Keratinocyte (primary cell): Measurements from ENCODE around the gene FKBP1A. TPM values are rescaled to one million over a fixed set of nuclear protein-coding genes. Genes with fewer than 3 reads are reported as not detected.
"Not testable (repeated sequence)": the region's sequence is repeated elsewhere in the genome, so short reads cannot be mapped to it uniquely, and the experiment has no call there.

Experiments
- DNase-seq: peaks from one replicate; pipeline ENCODE4 v3.0.0-alpha.2; 2011; ENCODE audit warnings: low read depth, missing footprints, low spot score
- FAIRE-seq: peaks from 2 replicates; lab custom pipeline; 2011; peaks lifted over from hg19 to GRCh38; lab: Jason Lieb, UNC
- H2AFZ ChIP-seq: 2 replicates; pipeline ENCODE4 v1.6.0; 2012; ENCODE audit warnings: low read length, control low read depth, inconsistent platforms; ENCODE audit not compliant: control insufficient read depth
- H3K27ac ChIP-seq: 2 replicates; pipeline ENCODE4 v1.5.1; 2011; ENCODE audit warnings: low read length; ENCODE audit not compliant: control insufficient read depth, insufficient read depth
- H3K27me3 ChIP-seq: 3 replicates; pipeline ENCODE4 v1.6.0; 2011; ENCODE audit warnings: low read length; ENCODE audit not compliant: control insufficient read depth, insufficient read depth; ENCODE audit errors: extremely low read depth
- H3K36me3 ChIP-seq, 2 experiments: 2 replicates in 1 of 2; 3 replicates in 1 of 2; pipeline ENCODE4 v1.5.1; 2011; ENCODE audit warnings: low read length in 2 of 2, mild to moderate bottlenecking in 1 of 2; ENCODE audit not compliant: control insufficient read depth in 2 of 2, insufficient read depth in 2 of 2; ENCODE audit errors: extremely low read depth in 1 of 2
- H3K4me1 ChIP-seq: 3 replicates; pipeline ENCODE4 v1.5.1; 2011; ENCODE audit warnings: low read length; ENCODE audit not compliant: control insufficient read depth, insufficient read depth; ENCODE audit errors: extremely low read depth
- H3K4me2 ChIP-seq: 3 replicates; pipeline ENCODE4 v1.6.0; 2011; ENCODE audit warnings: low read depth, low read length; ENCODE audit not compliant: control insufficient read depth, insufficient read depth; ENCODE audit errors: extremely low read depth
- H3K4me3 ChIP-seq, 3 experiments: fragments of 200-600 bp in 1 of 3; sonication (generic) in 1 of 3; 2 replicates in 2 of 3; 3 replicates in 1 of 3; pipeline ENCODE4 v1.5.1; 2011 to 2016; ENCODE audit warnings: low read length in 3 of 3, mild to moderate bottlenecking in 3 of 3, control low read depth in 2 of 3, inconsistent platforms in 1 of 3, low read depth in 1 of 3, mixed read lengths in 1 of 3, mixed run types in 1 of 3, moderate library complexity in 1 of 3; ENCODE audit not compliant: control insufficient read depth in 2 of 3, insufficient read depth in 2 of 3; ENCODE audit errors: extremely low read depth in 1 of 3
- H3K79me2 ChIP-seq: 2 replicates; pipeline ENCODE4 v1.6.0; 2012; ENCODE audit warnings: low read length; ENCODE audit not compliant: control insufficient read depth, insufficient read depth
- H3K9ac ChIP-seq: 3 replicates; pipeline ENCODE4 v1.6.0; 2011; ENCODE audit warnings: low read length; ENCODE audit not compliant: control insufficient read depth, insufficient read depth; ENCODE audit errors: extremely low read depth
- H3K9me1 ChIP-seq: 3 replicates; pipeline ENCODE4 v1.6.0; 2011; ENCODE audit warnings: low read length; ENCODE audit not compliant: control insufficient read depth, insufficient read depth; ENCODE audit errors: extremely low read depth
- H3K9me3 ChIP-seq: 2 replicates; pipeline ENCODE4 v1.5.1; 2012; ENCODE audit warnings: low read depth, low read length; ENCODE audit not compliant: control insufficient read depth
- H4K20me1 ChIP-seq: 3 replicates; pipeline ENCODE4 v1.6.0; 2011; ENCODE audit warnings: low read length; ENCODE audit not compliant: control insufficient read depth, insufficient read depth; ENCODE audit errors: extremely low read depth
- EZH2 ChIP-seq: IDR thresholded peaks from one replicate; pipeline ENCODE4 v1.6.1; 2012; ENCODE audit warnings: inconsistent platforms, mild to moderate bottlenecking, low read length, moderate library complexity
- dilution Hi-C: fragments of 300-500 bp; cut with MboI; formaldehyde crosslinking; loops from one replicate; pipeline ENCODE4 v1.7.0; 2020; ENCODE audit warnings: low sequenced_read_pairs; ENCODE audit not compliant: extremely low pct_ligation_motif_present
- polyA plus RNA-seq, 5 experiments: library from polyadenylated mRNA; depleted of rRNA in 3 of 5; stranded (reverse) in 3 of 5; stranded (forward) in 1 of 5; unstranded in 1 of 5; fragments of >200 nt; gene quantifications; 1 replicate in 1 of 5; 2 replicates in 3 of 5; 3 replicates in 1 of 5; pipeline versions ENCODE4 v1.2.1 to v1.2.3, GENCODE V29; 2011 to 2012; ENCODE audit warnings: missing spikeins in 2 of 5, low read depth in 1 of 5, low replicate concordance in 1 of 5
- TF ChIP-seq, protein P1 (sequence below), 3 experiments: IDR thresholded peaks in 1 of 3; conservative IDR thresholded peaks in 1 of 3; optimal IDR thresholded peaks in 1 of 3; 2 replicates in 2 of 3; 3 replicates in 1 of 3; pipeline versions ENCODE3 to v1.5.1; 2011; ENCODE audit warnings: low read length in 3 of 3, mild to moderate bottlenecking in 3 of 3, moderate library complexity in 2 of 3, control low read depth in 1 of 3, inconsistent platforms in 1 of 3; ENCODE audit not compliant: insufficient read depth in 2 of 3; ENCODE audit errors: extremely low read depth in 1 of 3

Gene FKBP1A
- polyA plus RNA-seq, 1 donor (not counting 4 experiments of a cell fraction or from before 2014, with no cell fraction given), result 1,010 TPM

DNA sequence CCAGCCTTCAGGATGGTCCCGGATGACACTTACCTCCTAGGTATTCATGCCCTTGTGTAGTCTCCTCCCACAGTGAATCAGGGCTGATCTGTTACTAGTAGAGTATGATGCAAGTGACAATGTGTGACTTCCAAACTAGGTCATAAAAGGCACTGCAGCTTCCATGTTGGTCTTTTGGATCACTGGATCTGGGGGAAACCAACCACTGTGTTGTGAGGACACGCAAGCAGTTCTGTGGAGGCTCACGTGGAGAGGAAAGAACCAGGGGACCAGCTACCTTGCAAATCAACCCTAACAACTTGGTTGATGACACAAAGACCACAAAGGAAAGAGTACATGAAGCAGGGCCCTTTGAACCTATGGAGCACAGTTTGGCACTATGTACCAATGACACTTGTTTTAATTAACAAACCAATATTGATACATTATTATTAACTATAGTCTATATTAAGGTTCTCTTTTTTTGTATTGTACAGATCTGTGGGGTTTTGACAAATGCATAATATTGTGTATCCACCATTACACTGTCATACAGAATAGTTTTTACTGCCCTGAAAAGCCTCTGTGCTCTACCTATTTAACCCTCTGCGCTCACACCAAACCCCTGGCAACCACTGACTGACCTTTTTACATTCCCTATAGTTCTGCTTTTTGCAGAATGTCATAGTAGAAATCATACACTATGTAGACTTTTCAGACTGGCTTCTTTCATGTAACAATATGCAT lies 47.7 kb downstream of the FKBP1A start:
- TF ChIP-seq, protein P1, sequence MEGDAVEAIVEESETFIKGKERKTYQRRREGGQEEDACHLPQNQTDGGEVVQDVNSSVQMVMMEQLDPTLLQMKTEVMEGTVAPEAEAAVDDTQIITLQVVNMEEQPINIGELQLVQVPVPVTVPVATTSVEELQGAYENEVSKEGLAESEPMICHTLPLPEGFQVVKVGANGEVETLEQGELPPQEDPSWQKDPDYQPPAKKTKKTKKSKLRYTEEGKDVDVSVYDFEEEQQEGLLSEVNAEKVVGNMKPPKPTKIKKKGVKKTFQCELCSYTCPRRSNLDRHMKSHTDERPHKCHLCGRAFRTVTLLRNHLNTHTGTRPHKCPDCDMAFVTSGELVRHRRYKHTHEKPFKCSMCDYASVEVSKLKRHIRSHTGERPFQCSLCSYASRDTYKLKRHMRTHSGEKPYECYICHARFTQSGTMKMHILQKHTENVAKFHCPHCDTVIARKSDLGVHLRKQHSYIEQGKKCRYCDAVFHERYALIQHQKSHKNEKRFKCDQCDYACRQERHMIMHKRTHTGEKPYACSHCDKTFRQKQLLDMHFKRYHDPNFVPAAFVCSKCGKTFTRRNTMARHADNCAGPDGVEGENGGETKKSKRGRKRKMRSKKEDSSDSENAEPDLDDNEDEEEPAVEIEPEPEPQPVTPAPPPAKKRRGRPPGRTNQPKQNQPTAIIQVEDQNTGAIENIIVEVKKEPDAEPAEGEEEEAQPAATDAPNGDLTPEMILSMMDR (optimal IDR thresholded peaks at IDR 0.05 in 1 of 3, IDR thresholded peaks at IDR 0.05 in 1 of 3, conservative IDR thresholded peaks at IDR 0.05 in 1 of 3; ENCODE audit: extremely low read depth in 1 of 3, insufficient read depth in 2 of 3, low read length in 3 of 3), result no peak
- no peak for TF ChIP-seq EZH2
- no peak for DNase-seq
- dilution Hi-C loops, result no loop called here
- no peaks in the 10 kb centered on the region for H3K36me3 ChIP-seq
- no peaks in the 10 kb centered on the region for H4K20me1 ChIP-seq
- no peak overlapping the region for H2AFZ ChIP-seq
- no peaks in the 10 kb centered on the region for H3K4me1 ChIP-seq
- H3K27ac ChIP-seq, result no peak overlapping the region
- FAIRE-seq, result no peak
- no peaks in the 10 kb centered on the region for H3K9me3 ChIP-seq
- no peaks in the 10 kb centered on the region for H3K79me2 ChIP-seq
- H3K27me3 ChIP-seq, result no peaks in the 10 kb centered on the region
- H3K9ac ChIP-seq, result no peak overlapping the region
- no peak overlapping the region for H3K4me2 ChIP-seq
- H3K4me3 ChIP-seq, result no peak overlapping the region
- no peaks in the 10 kb centered on the region for H3K9me1 ChIP-seq

DNA sequence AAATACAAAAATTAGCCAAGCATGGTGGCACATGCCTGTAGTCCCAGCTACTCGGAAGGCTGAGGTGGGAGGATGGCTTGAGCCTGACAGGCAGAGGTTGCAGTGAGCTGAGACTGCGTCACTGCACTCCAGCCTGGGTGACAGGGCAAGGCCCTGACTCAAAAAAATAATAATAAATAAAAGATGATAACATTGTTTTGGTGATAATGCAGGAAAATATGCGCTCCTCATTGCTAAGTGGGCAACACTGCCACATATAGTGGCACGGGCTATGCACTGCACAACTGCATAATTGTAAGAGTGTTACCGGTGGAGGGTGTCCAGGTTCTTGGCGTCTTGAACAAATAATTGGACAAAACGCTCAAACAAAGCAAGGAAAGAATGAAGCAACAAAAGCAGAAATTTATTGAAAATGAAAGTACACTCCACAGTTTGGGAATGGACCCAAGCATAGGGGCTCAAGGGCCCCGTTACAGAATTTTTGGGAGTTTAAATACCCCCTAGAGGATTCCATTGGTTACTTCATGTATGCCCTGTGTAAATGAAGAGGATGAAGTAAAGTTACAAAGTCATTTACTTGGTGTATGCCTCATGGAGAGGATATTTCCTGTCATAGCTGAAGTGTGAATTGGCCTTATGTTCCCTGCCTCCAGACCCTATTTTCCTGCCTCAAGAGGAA lies 49.3 kb downstream of the FKBP1A start:
- FAIRE-seq, H3K4me2 ChIP-seq, dilution Hi-C loops, H2AFZ ChIP-seq, H3K9me3 ChIP-seq, H3K9me1 ChIP-seq, H3K9ac ChIP-seq, H4K20me1 ChIP-seq, H3K4me3 ChIP-seq, H3K4me1 ChIP-seq, DNase-seq, H3K27ac ChIP-seq, H3K27me3 ChIP-seq, H3K79me2 ChIP-seq, H3K36me3 ChIP-seq: not testable (repeated sequence)
